Measurements from ENCODE around the gene RNF6. TPM values are rescaled to one million over a fixed set of nuclear protein-coding genes. Genes with fewer than 3 reads are reported as not detected.

The RNF6 gene
- polyA plus RNA-seq, 1 of the 3 experiments (the other 2 are of a cell fraction), result 13.8 TPM

- H3K4me2 ChIP-seq, result no peak overlapping the region
- no peaks in the 10 kb centered on the region for H3K9me3 ChIP-seq
- no peak for TF ChIP-seq MEF2A (IDR thresholded peaks at IDR 0.05; ENCODE audit: borderline replicate concordance, low read depth)
- TF ChIP-seq FOSL2 (IDR thresholded peaks at IDR 0.05; ENCODE audit: borderline replicate concordance, low read depth), result no peak
- no peak for TF ChIP-seq RCOR1 (IDR thresholded peaks at IDR 0.05; ENCODE audit: low read length)
- no peak for TF ChIP-seq JUND (IDR thresholded peaks at IDR 0.05)
- no peak for TF ChIP-seq RAD21 (IDR thresholded peaks at IDR 0.05; ENCODE audit: low read length)
- no peak for TF ChIP-seq PBX3 (IDR thresholded peaks at IDR 0.05)
- no peak for TF ChIP-seq GATA2 (CRISPR knock-in tag; IDR thresholded peaks at IDR 0.05)
- TF ChIP-seq FOXM1 (IDR thresholded peaks at IDR 0.05; ENCODE audit: low read depth), result no peak
- no peak for TF ChIP-seq CTCF (IDR thresholded peaks at IDR 0.05)
- no peak for TF ChIP-seq EZH2phosphoT487 (IDR thresholded peaks at IDR 0.05; ENCODE audit: borderline replicate concordance, low read depth)
- ChIA-PET POLR2A (no interaction called here), CTCF (no interaction called here)
- no peaks in the 10 kb centered on the region for H4K20me1 ChIP-seq (ENCODE audit: insufficient read depth)
- no peaks in the 10 kb centered on the region for H3K9me2 ChIP-seq
- peaks cover 9% of the 10 kb centered on the region for H3F3A ChIP-seq (replicated peaks; ENCODE audit: insufficient read depth)
- H3K9ac ChIP-seq, result no peak overlapping the region
- peaks cover 89 to 92% of the 10 kb centered on the region in 2 experiments for H3K36me3 ChIP-seq (replicated peaks in 1 of 2; ENCODE audit: control insufficient read depth in 1 of 2, insufficient read depth in 2 of 2, low read length in 1 of 2)
- H3K27me3 ChIP-seq (ENCODE audit: insufficient read depth), result no peaks in the 10 kb centered on the region
- DNase-seq, result no peak
- H3K4me3 ChIP-seq (ENCODE audit: low read depth in 2 of 2, low read length in 1 of 2), result no peak overlapping the region
- peaks cover under 1% of the 10 kb centered on the region for H3K79me2 ChIP-seq (ENCODE audit: insufficient read depth)
- no peak overlapping the region for H3K27ac ChIP-seq (ENCODE audit: low read depth in 2 of 2, low read length in 1 of 2)
- H3K4me1 ChIP-seq (ENCODE audit: control insufficient read depth in 1 of 2, insufficient read depth in 2 of 2, low read depth in 1 of 2, low read length in 1 of 2), result no peaks in the 10 kb centered on the region; a peak in 1 of 4 replicates
- 97% methylated on average over 6 of the region's 6 CpGs for WGBS (ENCODE audit: low lambda C conversion rate)
- H2AFZ ChIP-seq (ENCODE audit: low read depth), result no peak overlapping the region
Measured at GRCh38 chr13:26213982-26214381, 8.1 kb downstream of the RNF6 start.

DNA sequence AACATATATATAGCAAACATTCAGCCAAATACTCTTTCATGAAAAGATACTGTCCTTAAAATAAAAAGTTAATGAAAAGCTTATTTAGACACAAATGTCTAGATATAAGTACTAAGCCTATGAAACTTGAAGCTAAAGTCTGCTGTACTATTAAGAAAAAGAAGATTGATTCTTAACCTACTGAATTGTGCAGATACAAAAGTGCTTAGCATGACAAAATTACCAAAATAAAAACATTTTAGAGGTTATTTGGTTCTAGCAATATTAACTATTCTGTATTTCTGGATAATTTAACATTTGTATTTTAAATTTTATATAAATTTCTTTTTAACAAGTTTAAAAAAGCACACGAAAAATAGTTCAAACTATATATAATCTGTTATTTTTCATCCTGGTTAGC, 8.8 kb downstream of the RNF6 start:
- H3K4me3 ChIP-seq (ENCODE audit: low read depth in 2 of 2, low read length in 1 of 2), result no peak overlapping the region
- H2AFZ ChIP-seq (ENCODE audit: low read depth), result no peak overlapping the region
- H3K4me1 ChIP-seq (ENCODE audit: control insufficient read depth in 1 of 2, insufficient read depth in 2 of 2, low read depth in 1 of 2, low read length in 1 of 2), result no peaks in the 10 kb centered on the region; a peak in 1 of 4 replicates
- peaks cover 87 to 92% of the 10 kb centered on the region in 2 experiments for H3K36me3 ChIP-seq (replicated peaks in 1 of 2; ENCODE audit: control insufficient read depth in 1 of 2, insufficient read depth in 2 of 2, low read length in 1 of 2)
- H3K4me2 ChIP-seq, result no peak overlapping the region
- DNase-seq, result no peak
- ChIA-PET CTCF (no interaction called here), POLR2A (no interaction called here)
- no peaks in the 10 kb centered on the region for H3K27me3 ChIP-seq (ENCODE audit: insufficient read depth)
- H3K9me2 ChIP-seq, result no peaks in the 10 kb centered on the region
- H3F3A ChIP-seq (replicated peaks; ENCODE audit: insufficient read depth), result peaks cover 9% of the 10 kb centered on the region
- 86% methylated on average over 1 of the region's 1 CpG for WGBS (ENCODE audit: low lambda C conversion rate)
- H3K27ac ChIP-seq (ENCODE audit: low read depth in 2 of 2, low read length in 1 of 2), result no peak overlapping the region
- H4K20me1 ChIP-seq (ENCODE audit: insufficient read depth), result no peaks in the 10 kb centered on the region
- H3K9me3 ChIP-seq, result no peaks in the 10 kb centered on the region
- no peak overlapping the region for H3K9ac ChIP-seq
- TF ChIP-seq IRF3 (IDR thresholded peaks at IDR 0.05; ENCODE audit: low read depth, low read length), result no peak
- TF ChIP-seq YY1 (IDR thresholded peaks at IDR 0.05; ENCODE audit: low read depth), result no peak
- no peak for TF ChIP-seq RCOR1 (IDR thresholded peaks at IDR 0.05; ENCODE audit: low read length)
- TF ChIP-seq POLR2AphosphoS5 (IDR thresholded peaks at IDR 0.05; ENCODE audit: low read depth, low read length), result no peak
- TF ChIP-seq SMC3 (IDR thresholded peaks at IDR 0.05; ENCODE audit: low read depth, low read length), result no peak
- no peak for TF ChIP-seq REST (IDR thresholded peaks at IDR 0.05; ENCODE audit: low read depth, low read length)
- TF ChIP-seq NFIC (IDR thresholded peaks at IDR 0.05; ENCODE audit: borderline replicate concordance), result no peak
- no peak for TF ChIP-seq TCF12 (IDR thresholded peaks at IDR 0.05)
- no peaks in the 10 kb centered on the region for H3K79me2 ChIP-seq (ENCODE audit: insufficient read depth)
